ENCODE results near the gene DPYD. TPM values are rescaled to one million over a fixed set of nuclear protein-coding genes. Genes with fewer than 3 reads are reported as not detected.

The DPYD gene
- total RNA-seq, 1 donor from 2014 or later, result 12.8 TPM

DNA sequence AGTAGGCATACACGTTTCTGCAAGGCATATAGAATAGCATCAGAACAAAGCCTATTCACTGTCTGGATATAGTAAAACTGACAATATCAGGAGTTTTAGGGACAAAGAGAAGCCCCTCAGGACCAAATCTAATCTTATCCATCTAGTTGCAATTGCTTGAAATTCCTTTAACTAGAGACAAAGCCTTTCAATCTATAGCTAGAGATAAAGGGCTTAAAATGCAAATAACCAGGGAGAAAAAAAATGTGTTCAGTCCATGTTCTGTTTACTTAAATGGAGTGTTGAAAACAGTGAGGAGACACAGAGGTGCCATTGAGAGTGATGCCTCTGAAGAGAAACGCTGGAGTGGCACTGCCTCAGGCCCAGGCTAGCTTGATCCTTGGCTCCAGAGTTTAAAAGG is 286.1 kb downstream of the DPYD start:
- TF ChIP-seq, protein P1, sequence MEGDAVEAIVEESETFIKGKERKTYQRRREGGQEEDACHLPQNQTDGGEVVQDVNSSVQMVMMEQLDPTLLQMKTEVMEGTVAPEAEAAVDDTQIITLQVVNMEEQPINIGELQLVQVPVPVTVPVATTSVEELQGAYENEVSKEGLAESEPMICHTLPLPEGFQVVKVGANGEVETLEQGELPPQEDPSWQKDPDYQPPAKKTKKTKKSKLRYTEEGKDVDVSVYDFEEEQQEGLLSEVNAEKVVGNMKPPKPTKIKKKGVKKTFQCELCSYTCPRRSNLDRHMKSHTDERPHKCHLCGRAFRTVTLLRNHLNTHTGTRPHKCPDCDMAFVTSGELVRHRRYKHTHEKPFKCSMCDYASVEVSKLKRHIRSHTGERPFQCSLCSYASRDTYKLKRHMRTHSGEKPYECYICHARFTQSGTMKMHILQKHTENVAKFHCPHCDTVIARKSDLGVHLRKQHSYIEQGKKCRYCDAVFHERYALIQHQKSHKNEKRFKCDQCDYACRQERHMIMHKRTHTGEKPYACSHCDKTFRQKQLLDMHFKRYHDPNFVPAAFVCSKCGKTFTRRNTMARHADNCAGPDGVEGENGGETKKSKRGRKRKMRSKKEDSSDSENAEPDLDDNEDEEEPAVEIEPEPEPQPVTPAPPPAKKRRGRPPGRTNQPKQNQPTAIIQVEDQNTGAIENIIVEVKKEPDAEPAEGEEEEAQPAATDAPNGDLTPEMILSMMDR (IDR thresholded peaks at IDR 0.05; ENCODE audit: partially characterized antibody, unreplicated experiment), result no peak
- H3K9me3 Mint-ChIP-seq (ENCODE audit: unreplicated experiment), result no peaks in the 10 kb centered on the region
- H3K27ac Mint-ChIP-seq (ENCODE audit: unreplicated experiment), result no peak overlapping the region
- H3K4me3 Mint-ChIP-seq (ENCODE audit: unreplicated experiment), result no peak overlapping the region
- no peaks in the 10 kb centered on the region for H3K4me1 Mint-ChIP-seq (ENCODE audit: low read depth, unreplicated experiment)
- no peaks in the 10 kb centered on the region for H3K36me3 Mint-ChIP-seq (ENCODE audit: unreplicated experiment)
- H3K27me3 Mint-ChIP-seq (ENCODE audit: unreplicated experiment), result no peaks in the 10 kb centered on the region
- no peak for DNase-seq

DNA sequence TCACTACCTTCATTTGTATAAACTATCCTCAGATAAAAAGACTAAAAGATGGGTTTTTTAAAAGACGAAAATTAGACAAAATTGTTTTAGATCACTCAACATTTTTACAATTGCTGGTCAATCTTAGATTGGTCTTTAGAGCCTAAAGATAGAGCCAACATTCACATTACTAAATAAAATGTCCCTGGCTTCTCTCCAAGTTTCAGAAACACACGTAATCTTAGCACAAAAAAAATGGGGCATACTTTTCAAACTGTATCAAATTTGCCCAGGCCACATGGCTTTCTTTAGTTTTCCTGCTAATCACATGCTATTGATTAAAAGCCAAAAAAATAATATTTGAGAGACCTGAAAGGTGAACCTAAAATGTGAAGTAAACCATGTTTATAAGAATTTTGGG is 288.1 kb downstream of the DPYD start:
- no peaks in the 10 kb centered on the region for H3K27me3 Mint-ChIP-seq (ENCODE audit: unreplicated experiment)
- H3K4me1 Mint-ChIP-seq (ENCODE audit: low read depth, unreplicated experiment), result no peaks in the 10 kb centered on the region
- TF ChIP-seq, protein P1 (IDR thresholded peaks at IDR 0.05; ENCODE audit: partially characterized antibody, unreplicated experiment), result no peak
- H3K4me3 Mint-ChIP-seq (ENCODE audit: unreplicated experiment), result no peak overlapping the region
- no peaks in the 10 kb centered on the region for H3K9me3 Mint-ChIP-seq (ENCODE audit: unreplicated experiment)
- DNase-seq, result no peak
- H3K36me3 Mint-ChIP-seq (ENCODE audit: unreplicated experiment), result no peaks in the 10 kb centered on the region
- no peak overlapping the region for H3K27ac Mint-ChIP-seq (ENCODE audit: unreplicated experiment)

DNA sequence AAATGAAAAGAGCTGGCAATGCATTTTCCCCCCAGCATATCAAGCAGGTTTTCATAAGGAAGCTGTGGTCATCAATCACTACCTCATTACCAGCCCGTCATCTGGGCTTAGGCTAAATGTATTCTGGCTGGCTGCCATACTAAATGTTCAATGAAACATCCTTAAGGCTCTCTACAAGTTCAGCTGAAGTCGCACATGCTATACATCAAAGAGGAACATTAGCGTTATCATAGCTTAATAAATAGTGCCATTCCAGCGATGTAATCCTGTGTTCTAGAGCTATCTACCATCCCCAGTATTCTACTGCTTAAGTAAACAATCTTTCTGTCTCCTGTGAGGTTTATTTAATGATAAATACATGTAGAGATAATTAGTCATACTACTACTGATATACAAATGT is 288.8 kb downstream of the DPYD start:
- TF ChIP-seq, protein P1 (IDR thresholded peaks at IDR 0.05; ENCODE audit: partially characterized antibody, unreplicated experiment), result no peak
- no peak overlapping the region for H3K27ac Mint-ChIP-seq (ENCODE audit: unreplicated experiment)
- H3K27me3 Mint-ChIP-seq (ENCODE audit: unreplicated experiment), result no peaks in the 10 kb centered on the region
- H3K4me1 Mint-ChIP-seq (ENCODE audit: low read depth, unreplicated experiment), result no peaks in the 10 kb centered on the region
- no peaks in the 10 kb centered on the region for H3K36me3 Mint-ChIP-seq (ENCODE audit: unreplicated experiment)
- H3K4me3 Mint-ChIP-seq (ENCODE audit: unreplicated experiment), result no peak overlapping the region
- DNase-seq, result no peak
- H3K9me3 Mint-ChIP-seq (ENCODE audit: unreplicated experiment), result no peaks in the 10 kb centered on the region

DNA sequence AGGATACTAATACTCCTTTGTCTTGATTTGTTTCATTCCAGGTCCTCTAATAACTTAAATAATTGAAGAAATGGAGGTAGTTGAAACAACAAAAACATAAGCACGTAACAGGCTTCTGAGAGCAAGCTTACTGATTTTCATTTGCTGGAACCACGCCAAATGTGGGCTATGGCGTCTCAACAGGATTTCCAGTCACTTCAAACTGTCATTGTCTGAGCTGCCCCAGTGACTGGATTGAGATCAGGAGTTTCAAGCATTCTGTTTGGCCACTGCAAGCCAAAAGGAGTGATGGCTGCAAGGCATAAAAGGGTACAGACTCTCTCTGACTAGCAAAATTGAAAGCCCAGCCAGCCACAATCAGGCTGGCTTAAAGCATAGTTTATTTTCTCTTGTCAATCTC is 289.9 kb downstream of the DPYD start:
- H3K4me3 Mint-ChIP-seq (ENCODE audit: unreplicated experiment), result no peak overlapping the region
- no peak for DNase-seq
- no peaks in the 10 kb centered on the region for H3K27me3 Mint-ChIP-seq (ENCODE audit: unreplicated experiment)
- no peak overlapping the region for H3K27ac Mint-ChIP-seq (ENCODE audit: unreplicated experiment)
- TF ChIP-seq, protein P1 (IDR thresholded peaks at IDR 0.05; ENCODE audit: partially characterized antibody, unreplicated experiment), result no peak
- no peaks in the 10 kb centered on the region for H3K9me3 Mint-ChIP-seq (ENCODE audit: unreplicated experiment)
- H3K36me3 Mint-ChIP-seq (ENCODE audit: unreplicated experiment), result no peaks in the 10 kb centered on the region
- no peaks in the 10 kb centered on the region for H3K4me1 Mint-ChIP-seq (ENCODE audit: low read depth, unreplicated experiment)

DNA sequence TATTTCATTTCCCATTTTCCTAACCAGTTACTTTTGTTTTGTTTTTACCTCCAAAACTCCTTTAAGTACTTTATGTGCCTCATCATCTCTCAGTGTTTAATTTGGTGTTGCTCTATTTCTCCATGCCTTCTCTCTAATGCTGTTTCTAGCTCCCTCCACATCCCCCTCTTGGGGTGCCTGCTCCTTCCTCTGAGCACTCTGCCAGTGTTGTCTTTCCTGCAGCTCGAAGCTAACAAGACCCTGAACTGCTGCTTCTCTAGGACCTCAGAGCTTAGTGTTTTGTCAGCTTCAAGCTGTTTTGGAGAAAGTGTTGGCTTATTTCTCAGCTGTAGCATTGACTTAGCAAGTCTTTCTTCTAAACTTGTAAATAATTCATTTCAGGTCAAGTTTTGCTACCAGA is 290.6 kb downstream of the DPYD start:
- Mint-ChIP-seq H3K9me3 (ENCODE audit: unreplicated experiment) (no peaks in the 10 kb centered on the region), H3K27me3 (ENCODE audit: unreplicated experiment) (no peaks in the 10 kb centered on the region), H3K27ac (ENCODE audit: unreplicated experiment) (no peak overlapping the region), H3K4me1 (ENCODE audit: low read depth, unreplicated experiment) (no peaks in the 10 kb centered on the region), H3K4me3 (ENCODE audit: unreplicated experiment) (no peak overlapping the region), H3K36me3 (ENCODE audit: unreplicated experiment) (no peaks in the 10 kb centered on the region)
- no peak for DNase-seq
- TF ChIP-seq, protein P1 (IDR thresholded peaks at IDR 0.05; ENCODE audit: partially characterized antibody, unreplicated experiment), result no peak

All from glutamatergic neuron (in vitro differentiated cells).